ENCODE results near the gene EXD3.

EXD3 gene

DNA sequence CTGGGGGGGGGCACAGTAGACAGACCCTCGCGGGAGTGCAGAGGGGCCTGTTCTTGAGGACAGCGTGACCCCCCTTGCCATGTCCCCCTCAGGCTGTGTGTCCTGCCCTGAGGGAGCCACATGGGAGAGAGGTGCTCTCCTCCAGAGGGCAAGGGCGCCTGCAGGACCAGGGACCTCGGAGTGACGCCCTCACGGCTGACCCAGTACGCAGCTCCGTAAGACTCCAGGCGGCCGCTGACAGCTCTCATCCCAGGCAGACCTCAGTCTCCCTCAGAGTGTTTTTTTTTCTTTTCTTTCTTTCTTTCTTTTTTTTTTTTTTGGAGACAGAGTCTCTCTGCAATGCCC, 27.3 kb downstream of the EXD3 start:
- DNase-seq (ENCODE audit: insufficient read length, low spot score), result no peak
- no peak for FAIRE-seq
- TF ChIP-seq, protein P1, sequence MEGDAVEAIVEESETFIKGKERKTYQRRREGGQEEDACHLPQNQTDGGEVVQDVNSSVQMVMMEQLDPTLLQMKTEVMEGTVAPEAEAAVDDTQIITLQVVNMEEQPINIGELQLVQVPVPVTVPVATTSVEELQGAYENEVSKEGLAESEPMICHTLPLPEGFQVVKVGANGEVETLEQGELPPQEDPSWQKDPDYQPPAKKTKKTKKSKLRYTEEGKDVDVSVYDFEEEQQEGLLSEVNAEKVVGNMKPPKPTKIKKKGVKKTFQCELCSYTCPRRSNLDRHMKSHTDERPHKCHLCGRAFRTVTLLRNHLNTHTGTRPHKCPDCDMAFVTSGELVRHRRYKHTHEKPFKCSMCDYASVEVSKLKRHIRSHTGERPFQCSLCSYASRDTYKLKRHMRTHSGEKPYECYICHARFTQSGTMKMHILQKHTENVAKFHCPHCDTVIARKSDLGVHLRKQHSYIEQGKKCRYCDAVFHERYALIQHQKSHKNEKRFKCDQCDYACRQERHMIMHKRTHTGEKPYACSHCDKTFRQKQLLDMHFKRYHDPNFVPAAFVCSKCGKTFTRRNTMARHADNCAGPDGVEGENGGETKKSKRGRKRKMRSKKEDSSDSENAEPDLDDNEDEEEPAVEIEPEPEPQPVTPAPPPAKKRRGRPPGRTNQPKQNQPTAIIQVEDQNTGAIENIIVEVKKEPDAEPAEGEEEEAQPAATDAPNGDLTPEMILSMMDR (IDR thresholded peaks at IDR 0.05; ENCODE audit: insufficient read depth, missing control alignments), result no peak

- TF ChIP-seq, protein P1 (IDR thresholded peaks at IDR 0.05; ENCODE audit: insufficient read depth, missing control alignments), result no peak
- no peak for FAIRE-seq
These were observed 27.9 kb downstream of the EXD3 start for GRCh38 chr9:137394866-137395665.

DNA sequence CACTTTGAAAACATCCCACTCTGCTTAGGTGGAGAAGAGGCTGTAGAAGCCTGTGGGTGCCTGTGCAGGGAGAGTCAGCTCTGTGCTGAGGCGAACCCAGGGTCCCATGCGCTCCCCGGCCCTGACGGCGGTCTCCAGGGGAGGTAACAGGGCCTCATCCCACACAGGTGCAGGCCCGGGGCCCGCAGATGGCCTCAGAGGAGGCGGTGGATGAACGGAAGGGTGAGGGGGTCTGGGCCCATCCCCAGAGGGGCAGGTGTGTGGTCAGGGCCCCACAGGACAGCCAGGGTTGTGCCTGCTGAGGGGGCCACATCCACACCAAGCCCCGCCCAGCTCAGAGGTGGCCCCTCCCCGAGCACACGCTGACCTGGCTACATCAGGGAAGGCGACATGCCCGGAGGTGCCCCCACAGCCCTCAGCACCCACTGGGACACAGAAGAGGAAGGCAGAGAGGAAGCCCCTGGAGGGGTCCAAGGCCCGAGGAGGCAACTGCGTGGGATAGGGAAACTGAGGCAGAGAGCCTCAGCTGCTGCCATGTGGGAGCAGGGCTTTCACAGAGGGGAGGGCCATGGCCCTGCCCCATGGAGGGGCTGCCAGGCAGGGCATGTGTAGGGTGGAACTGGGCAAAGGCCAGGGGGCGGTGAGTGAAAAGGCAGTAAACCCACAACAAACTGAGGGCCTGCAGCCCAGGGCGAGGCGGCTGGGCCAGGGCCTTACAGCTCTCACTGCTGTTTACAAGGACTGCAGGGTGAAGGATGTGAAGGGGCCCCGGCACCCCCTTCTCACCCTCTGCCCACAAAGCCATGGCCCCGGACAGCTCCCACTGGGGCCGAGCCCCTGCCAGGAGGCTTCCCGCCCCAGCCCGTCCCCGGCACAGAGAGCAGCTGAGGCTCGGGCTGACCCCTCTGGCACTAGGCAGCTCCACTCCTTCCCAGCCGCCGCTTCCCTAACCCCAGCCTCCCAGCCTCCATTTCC, 29.5 kb downstream of the EXD3 start:
- TF ChIP-seq, protein P1 (IDR thresholded peaks at IDR 0.05; ENCODE audit: insufficient read depth, missing control alignments), result no peak
- no peak for DNase-seq (ENCODE audit: insufficient read length, low spot score)
- FAIRE-seq, result no peak

More at GRCh38 chr9:137394866-137395665, 27.9 kb downstream of the EXD3 start:
- no peak for DNase-seq (ENCODE audit: insufficient read length, low spot score)

DNA sequence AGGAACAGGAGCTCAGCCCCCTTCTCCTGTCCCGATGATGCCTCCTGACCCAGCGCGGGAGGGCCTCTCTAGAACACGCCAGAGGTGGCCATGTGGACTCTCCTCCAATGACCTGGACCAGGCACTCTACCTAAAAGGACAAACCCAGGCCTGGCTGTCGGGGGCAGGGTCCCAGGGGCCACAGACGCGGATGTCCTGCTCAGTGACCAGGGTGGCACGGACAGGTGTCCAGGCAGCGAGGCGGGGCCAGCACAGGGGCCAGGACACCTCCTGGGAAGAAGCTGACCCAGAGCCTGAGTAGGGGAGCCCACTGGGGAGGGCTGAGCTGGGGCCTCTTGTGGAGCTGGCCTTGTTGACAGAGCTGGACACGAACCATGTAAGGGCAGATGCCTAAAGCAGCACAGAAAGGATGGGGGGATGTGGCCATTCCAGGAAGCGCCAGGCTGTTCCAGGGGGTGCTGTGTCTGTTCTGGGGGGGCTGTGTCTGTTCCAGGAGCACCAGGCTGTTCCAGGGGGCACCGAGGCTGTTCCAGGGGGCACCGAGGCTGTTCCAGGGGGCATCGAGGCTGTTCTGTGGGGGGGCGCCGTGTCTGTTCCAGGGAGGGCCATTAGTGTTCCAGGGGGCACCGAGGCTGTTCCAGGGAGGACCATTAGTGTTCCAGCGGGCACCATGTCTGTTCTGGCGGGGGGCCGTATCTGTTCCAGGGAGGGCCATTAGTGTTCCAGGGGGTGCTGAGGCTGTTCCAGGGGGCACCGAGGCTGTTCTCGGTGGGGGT, 30.5 kb downstream of the EXD3 start:
- DNase-seq (ENCODE audit: insufficient read length, low spot score) (no peak), FAIRE-seq (no peak)
- TF ChIP-seq, protein P1 (IDR thresholded peaks at IDR 0.05; ENCODE audit: insufficient read depth, missing control alignments), result no peak

DNA sequence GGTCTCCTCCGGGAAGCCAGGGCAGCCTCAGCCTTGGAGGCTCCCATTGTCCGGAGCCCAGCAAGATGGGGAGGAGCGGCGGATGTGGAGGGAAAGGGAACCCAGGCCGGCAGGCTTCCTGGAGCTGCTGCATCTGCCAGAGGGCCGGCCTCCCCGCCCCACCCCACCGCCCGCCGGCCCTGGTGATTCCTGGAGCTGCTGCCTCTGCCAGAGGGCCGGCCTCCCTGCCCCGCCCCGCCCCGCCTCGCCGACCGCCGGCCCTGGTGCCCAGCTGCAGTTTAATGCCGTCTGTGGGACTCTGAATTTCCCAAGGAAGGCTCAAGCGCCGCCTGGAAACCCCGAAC, 31.6 kb downstream of the EXD3 start:
- FAIRE-seq (no peak), DNase-seq (ENCODE audit: insufficient read length, low spot score) (no peak)
- TF ChIP-seq, protein P1 (IDR thresholded peaks at IDR 0.05; ENCODE audit: insufficient read depth, missing control alignments), result no peak

- FAIRE-seq, result no peak
- TF ChIP-seq, protein P1 (IDR thresholded peaks at IDR 0.05; ENCODE audit: insufficient read depth, missing control alignments), result no peak
- no peak for DNase-seq (ENCODE audit: insufficient read length, low spot score)
These were observed 32.2 kb downstream of the EXD3 start for GRCh38 chr9:137390553-137391410.
